ENCODE data around the gene GATA5.

Gene GATA5

DNA sequence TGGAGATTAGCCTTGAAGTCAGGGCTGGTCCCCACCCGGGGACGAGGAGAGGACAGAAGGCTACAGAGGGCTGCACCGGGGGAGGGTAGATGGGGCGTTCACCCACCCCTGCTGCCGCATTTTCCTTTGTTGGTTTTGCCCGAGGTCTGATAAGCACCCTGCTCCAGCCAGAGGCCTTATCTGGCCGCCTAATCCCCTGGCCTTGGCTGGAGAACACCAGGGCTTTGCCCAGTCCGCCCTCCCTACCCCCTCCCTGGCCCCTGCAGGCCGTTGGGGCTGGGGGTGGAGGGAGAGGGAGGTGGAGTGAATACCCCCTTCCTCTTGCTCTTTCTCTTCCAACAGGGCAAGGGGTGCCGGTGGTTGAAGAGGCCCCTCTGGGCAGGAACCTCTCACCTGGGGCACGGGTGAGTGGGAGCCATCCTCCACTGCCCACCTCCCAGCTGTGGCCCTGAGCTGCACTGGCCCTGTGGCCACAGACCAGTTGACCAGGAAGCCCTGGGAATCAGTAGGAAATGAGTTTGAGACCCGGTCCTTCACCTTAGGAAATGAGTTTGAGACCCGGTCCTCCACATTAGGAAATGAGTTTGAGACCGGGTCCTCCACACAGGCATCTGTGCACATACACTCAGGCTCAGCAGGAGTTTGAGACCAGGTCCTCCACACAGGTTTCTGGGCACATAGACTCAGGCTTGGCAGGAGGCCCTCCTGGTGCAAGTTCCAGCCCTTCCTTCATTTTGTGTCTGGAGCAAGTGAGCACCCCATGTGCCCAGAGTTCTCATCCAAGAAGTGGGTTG, 12.0 kb upstream of the GATA5 start:
- no peak for DNase-seq (ENCODE audit: low read depth in 2 of 2)

DNA sequence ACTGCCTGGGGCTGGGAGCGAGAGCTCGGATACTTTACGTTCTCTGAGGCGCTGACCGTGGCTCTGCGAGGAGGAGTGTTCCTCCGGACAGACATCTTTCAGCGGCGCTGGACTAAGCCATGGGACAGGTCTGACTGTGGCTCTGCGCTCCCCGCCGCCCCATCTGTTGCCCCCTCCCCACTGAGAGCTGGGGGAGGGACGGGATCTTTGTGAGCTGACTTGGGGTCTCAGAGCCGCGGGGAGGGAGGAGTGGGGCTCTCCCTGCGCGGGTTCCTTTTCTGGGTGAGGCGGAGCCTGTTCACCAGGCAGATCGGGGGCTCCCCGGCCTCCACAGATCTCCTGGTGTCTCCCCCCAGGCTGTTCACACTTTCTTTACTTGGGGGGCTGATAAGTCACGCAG, 11.3 kb upstream of the GATA5 start:
- no peak for DNase-seq (ENCODE audit: low read depth in 2 of 2)

DNA sequence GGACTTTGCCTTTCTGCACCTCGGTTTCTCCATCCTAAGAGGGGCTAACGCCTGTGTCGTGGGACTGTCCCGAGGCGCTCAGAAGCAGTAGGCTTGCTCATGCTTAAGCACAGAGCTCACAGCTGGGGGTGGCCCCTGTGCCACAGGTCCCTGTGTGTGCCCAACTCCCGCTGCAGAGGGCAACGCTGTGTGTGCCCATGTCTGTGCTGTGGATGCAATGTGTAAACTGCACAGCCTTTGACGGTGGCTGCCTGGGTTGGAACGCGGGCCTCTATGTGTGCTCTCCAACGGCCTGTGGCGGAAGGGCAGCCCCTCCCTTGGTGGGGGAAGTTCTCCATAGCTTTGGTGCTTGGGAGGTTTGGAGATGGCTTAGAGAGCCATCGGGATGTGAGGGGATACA, 10.7 kb upstream of the GATA5 start:
- no peak for DNase-seq (ENCODE audit: low read depth in 2 of 2)

DNA sequence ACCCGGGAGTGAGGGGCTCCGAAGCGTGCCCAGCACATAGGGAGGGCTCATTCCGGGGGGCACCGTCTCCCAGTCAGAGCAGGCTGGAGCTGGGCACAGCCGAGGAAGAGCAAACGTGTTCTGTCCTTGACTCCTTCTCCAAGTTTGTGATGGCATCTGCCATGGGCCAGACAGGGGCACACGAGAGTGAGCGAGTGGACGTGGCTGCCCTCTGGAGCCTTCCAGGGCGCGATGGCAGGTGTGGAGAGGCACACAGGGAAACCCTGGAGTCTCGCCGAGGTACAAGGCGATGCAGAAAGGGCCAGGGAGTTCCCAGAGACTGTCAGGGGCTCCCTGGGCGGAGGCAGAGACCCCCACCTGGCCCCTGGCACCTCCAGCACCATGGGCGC, 9.9 kb upstream of the GATA5 start:
- DNase-seq (ENCODE audit: low read depth in 2 of 2) = no peak

DNA sequence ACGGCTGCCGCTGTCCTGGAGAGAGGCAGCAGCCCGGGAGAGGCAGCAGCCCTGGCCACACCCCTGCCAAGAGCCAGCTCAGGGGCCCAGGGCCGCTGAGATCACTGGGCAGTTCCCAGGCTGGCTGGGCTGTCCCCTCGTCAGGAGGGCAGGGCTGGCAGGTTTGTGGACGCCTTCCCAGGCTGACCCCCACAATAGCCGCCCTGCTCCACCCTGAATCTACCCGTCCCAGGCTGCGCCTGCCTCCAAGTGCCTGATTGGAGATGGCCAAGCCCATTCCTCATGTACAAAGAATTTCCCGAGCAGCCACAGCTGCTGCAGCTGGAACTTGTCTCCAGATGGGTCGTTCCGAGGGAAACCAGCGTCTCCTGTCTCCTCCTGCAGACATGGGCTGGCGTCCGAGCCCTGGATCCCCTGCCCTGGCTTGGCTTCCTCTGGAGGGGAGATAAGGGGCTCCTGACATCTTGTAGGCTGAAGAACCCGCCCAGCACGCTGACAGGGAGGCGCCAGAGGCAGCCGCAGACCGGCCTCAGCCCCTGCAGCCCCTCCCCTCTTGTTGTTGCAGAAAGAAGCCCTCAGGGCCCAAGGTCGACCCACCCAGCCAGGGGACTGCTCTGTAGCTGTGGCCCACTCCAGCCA, 9.4 kb upstream of the GATA5 start:
- no peak for DNase-seq (ENCODE audit: low read depth in 2 of 2)

DNA sequence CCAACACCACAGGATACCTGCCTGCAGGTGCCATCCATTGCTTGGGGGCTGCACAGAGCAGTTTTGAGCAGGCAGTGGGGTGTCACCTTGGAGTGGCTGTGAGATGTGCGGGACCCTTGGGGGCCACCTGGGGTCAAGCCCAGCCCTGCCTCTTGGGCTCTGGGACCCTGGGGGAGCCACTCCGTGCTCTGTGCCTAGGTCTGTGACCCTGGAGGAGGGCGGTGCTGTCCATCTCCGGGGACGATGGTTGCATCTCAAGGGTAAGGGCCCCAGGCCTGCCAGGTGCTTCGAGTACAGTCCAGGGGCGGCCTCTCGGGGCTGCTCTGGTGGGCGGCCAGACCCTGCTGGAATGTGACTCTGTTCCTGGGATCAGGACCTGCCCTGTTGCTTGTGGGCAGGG, 8.7 kb upstream of the GATA5 start:
- no peak for DNase-seq (ENCODE audit: low read depth in 2 of 2)

DNA sequence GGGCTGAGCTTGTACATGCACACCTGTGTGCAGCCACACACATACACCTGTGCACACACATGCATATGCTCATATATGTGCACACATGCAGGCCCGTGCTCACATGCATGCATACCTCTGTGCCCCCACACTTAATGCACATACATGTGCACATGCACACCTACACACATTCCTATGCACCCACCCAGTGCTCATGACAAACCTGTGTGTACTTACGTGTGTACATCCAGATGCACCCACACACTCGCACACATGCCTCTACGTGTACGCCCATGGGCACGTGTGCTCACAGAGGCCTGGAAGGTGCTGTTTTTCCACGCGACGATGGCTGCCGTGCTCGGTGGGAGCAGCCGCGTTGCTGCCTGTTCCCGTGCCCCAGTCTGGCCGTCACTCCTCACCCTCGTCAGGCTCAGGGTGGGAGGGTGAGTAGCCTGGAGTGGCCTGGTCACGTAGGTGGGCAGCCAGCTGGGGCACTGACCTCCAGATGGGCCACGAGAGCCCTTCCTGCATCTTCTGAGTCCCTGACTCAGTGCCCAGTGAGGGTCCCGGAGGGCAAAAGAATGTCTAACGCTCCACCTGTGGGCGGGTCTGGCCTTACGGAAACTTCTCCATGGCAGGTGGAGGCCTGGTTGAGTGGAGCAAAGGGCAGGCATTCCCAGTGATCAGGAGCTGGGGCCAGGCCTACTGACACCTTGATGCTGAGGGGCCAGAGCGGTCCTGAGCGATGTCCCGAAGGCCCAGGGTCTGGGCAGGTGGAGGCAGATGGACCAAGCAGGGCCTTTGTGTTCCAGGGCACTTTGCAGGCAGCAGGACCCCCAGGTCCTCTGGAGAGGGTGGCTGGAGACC, 8.0 kb upstream of the GATA5 start:
- no peak for DNase-seq (ENCODE audit: low read depth in 2 of 2)

DNA sequence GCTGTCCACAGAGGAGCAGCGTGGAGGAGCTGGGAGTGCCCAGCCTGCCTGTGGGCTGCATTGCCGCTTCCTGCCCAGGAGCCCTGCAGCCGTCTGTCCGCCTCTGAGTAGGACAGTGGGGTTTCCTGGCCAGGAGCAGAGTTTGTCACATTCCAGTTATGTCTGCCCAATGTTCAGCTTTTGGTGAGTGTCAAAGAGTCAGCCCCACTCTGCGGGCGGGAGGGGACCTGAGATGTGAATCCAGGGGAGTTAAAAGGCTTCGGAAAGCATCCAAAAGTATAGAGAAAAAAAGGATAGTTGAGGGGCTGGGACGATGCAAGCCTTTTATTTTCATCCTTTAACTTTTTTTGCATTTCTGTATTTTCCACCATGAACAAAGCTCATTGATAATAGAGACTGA, 7.2 kb upstream of the GATA5 start:
- DNase-seq (ENCODE audit: low read depth in 2 of 2) = no peak

DNA sequence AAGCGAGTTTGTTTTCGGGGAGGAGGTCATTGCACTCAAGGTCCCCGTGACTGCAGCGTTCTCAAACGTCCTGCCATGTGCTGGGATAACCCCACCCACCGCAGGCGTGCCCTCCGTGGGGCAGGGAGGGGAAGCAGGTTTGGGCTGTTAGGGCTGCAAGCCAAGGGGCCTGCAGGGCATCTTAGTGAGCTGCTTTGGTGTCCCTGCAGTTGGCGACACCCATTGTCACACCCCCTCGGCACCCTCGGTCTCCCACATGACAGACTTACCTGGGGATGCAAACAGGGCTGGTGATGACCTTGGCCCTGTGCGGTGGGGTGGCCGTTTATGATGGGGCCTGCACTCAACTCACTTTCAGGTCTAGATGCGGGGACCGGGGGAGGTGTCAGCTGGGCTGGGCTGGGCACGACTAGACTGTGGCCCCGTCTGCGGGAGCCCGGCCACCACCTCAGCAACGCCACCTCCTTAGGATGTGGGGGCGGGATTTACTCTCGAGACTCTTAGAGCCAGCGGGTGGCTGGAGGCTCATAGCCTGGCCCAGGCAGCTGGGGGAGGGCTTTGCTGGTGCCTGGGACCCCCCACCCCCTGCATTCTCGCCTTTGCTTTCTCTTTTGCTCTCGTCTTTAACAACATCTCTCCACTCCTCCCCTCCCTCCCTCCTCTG, 6.5 kb upstream of the GATA5 start:
- no peak for DNase-seq (ENCODE audit: low read depth in 2 of 2)

DNA sequence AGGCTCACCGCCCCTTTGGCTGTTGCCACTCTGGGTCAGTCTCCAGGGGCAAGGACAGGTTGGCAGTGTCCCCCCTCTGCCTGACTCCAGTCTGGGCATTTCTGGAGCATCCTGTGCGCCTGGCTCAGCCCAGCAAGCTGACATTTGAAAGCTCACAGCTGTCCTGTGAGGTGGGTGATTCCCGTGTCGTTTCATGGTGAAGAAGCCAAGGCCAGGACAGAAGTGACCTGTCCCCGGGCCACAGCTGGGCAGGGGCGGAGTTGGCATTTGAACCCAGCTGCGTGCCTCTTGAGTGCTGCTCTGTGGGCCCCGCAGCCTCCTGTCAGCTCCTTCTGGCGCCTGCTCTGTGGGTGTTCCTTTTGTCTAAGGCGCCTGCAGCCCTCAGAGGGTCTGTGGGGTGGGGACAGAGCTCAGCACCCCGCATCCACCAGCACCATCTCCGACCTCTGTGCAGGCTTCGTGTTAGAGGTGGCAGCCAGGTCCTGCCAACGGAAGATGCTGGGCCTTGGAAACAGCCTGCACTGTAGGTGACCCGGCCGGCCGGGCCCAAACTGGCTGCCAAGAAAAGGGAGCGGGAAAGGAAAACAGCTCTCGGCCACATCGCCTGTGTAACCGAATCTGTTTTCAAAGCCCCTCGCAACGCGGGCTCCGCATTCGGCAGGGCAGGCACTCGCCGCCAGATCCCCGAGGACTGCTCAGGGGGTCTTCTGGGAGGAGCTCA, 5.8 kb upstream of the GATA5 start:
- DNase-seq (ENCODE audit: low read depth in 2 of 2) = no peak

DNA sequence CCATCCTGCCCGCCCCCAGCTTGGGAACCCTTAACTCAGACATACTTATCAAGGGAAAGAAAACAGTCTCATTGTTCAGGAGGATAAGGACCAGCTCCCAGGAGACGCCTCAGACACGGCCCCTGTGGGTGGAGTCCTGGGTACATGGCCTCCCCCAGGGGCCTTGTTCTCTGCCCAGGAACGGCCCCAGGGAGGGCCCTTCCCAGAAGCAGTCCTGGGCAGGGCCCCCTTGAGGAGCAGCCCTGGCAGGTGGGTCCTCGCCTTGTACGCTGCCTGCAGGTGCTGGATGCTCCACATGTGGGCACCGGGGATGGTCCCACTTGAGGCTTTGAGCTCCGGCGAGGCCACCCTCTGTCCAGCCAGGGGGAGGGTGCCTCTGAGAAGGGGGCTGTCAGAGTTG, 4.5 kb upstream of the GATA5 start:
- DNase-seq (ENCODE audit: low read depth in 2 of 2) = no peak

DNA sequence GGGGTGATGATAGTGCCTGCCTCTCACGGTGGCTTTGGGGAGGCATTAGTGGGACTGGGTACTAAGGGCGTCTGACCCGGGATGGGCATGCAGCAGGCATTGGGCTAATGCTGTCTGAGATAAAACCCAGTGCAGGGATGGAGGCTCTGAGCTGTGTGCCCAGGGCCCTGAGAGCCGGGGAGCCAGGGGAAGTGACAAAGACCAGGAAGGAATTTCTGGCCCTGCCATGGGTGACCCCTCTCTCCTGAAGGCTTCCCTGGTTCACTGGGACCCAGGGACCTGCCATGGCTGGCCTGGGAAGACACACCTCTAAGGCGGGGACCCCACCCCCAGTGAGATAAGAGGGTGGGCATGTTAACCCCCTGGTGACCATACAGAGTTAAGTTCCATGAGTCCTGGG, 3.9 kb upstream of the GATA5 start:
- no peak for DNase-seq (ENCODE audit: low read depth in 2 of 2)

DNA sequence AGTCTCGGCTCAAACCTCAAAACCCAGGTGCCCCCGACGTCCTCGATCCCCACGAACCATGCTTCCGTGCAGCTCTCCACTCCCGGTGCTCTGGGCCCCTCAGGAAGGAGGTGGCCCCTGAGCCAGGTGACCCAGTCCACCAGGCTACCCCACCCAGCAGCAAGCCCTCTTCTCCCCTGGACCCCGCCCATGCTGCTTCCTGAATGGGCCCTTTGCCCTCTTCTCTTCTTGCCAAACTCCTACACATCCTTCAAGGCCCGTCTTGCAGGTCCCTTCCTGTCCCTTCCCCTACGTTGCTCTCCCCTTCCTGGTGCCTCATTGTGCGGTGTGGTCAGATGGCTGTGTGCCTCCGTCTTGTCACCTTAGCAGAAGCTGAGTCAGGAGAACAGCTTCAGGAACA, 3.4 kb upstream of the GATA5 start:
- no peak for DNase-seq (ENCODE audit: low read depth in 2 of 2)

DNA sequence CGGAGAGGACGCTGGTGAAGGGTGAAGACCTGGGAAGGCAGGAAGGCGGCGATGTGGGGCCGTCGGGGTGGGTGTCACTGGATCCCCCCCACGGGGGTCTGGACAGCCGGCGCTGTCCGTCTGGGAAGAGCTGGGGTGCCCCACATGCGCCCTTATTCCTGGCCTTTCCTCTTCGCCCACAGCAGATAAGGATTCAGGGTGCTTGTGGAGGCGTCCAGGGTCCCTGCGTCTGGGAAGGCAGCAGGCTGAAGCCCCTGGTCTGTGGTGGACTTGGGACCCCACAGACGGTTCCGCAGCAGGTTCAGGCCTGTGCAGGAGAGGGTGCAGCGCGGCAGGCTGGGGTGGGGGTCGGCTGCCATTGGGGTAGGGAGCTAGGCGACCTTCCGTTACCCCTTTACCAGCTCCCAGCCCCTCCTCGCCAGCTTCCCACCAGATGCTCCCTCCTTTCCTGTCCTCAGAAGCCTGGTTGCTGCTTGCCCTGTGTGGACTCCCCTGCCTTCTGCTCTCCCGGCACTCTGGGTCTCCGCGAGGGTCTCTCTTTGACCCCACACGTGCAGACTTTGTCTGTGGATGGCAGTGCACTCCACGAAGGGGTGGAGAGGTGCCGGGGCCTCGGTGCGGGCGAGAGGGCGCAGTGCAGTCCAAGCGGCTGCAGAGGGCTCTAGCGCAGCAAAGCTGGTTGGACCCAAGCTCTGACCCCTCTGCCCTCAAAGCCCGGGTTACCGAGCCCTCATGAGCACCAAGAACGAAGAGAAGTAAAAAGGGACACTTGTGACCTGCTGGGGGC, 2.1 kb upstream of the GATA5 start:
- DNase-seq (ENCODE audit: low read depth in 2 of 2) = no peak

DNA sequence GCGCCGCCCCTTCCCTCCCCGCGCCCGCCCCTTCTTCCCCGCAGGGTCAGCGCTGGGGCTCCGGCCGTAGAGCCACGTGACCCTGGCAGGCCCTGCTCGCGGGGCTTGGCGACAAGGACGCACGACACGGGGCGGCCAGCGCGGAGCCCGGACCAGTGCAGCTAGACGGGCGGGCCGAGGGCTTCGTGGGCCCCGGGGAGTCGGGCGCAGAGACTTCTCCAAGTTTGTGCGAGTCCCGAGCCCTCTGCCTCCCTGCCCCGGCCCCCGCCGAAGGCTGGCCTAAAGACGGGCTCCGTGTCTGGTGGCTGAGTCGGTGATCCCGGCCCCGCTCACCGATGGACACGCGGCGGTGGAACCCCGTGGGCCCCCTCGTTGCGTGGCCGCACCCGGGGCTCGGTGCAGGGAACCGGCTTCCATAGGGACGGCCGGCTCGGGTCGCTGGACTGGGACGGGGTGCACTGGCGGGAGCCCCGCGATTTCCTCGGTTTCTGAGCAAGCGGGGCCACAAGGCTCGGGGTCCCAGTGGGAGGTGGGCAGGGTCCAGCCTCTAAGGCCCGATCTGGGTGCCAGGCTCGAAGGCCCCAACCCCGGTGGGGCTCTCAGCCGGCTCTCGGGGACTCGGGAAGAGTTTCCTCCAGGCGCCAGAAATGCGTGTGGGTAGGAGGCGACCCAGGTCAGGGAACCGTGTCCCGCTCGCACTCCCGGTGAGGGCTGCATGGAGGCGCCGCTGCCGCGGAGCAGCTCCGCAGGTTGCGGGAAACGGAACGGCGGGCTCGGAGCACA, 452 bp upstream of the GATA5 start:
- DNase-seq (ENCODE audit: low read depth in 2 of 2) = no peak

DNA sequence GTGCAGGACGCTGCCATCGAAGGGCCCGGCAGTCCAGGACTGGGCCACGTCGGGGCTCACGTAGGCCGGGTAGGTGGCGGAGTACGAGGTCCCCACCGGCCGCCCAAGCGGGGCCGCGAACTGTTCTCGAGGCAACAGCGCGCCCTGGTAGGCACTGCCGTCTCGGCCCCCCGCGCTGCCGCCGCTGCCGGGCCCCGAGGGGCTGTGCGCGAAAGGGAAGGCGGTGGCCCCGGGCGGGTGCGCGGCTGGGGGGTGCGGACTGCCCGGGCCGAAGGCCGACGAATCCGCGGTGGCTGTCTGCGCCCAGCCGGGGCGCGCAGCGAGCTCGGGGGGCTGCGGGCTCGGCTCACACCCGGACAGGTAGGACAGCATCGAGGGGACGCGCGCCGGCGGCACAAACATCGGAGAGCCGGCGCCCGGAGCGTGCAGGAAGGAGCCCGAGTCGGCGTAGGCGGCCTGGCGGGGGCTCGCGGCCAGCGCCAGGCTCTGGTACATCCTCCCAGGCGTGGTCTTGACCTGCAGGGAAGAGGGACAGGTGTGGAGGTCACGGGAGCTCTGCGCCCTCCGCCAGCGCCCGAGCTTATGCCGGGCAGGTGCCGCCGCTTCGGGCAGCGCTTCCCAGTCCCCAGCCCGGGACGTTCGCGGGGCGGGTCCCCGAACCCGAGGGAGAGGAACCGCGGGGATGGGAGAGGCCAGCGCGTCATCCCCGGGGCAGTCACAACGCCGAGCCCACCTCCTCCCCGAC, 596 bp downstream of the GATA5 start:
- no peak for DNase-seq (ENCODE audit: low read depth in 2 of 2)

DNA sequence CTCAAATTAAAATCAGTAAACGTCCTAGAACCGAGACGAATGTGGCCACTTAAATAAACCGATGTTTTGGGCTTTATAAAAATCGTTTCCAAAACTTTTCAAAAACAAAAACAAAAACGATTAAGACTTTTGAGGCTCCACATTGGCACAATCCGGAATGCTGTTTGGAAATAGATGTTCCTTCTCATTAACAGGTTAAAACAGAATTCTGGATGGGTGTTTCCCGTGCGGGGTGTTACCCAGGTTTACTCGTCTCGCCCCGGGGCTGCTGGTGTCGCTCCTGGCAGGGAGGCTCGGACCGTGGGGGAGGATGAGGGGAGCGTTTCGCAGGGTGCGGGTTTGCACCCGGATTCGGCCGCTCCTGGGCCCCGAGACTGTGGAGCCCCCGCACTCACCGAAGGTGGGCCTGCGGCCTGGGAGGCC, 1.2 kb downstream of the GATA5 start:
- no peak for DNase-seq (ENCODE audit: low read depth in 2 of 2)

DNA sequence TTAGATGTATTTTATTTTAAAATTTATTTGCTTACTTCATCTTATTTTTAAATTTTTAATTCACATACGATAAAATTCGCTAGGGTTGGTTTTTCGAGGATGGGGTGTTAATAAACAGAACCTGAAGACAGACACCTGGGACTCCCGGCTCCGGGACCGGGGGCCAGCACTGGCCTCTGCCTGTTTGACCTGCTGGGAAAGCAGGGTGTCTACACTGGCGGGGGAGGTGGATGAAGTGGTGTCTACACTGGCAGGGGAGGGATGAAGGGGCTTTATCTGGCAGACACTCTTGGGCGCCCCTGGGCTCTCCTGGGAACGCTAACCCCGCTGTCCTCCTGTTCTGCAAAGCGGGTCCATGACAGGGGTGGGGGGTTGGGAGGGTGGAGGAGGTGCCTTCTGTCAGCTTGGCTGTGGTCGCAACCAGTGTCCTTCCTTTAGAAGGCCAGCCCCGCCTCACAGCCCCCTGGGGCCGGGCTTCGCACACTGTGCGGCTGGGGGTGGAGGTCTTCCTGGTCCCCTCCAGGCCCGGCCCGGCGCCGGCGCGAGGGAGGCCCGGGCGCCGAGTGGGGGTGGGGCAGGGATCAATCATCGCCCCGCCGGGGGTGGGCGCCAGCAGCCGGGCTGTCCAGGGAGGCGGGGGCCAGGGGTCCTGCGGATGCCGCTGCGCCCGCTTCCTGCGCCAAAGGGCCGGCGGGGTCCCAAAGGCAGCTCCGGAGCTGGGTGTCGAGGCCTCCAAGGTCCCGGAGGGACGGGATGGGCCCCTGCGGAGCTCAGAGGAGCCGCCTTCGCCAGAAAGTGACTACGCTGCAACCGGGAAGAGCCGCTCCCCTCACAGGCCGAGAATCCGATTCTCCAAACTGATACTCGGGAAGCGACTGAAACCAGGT, 1.8 kb downstream of the GATA5 start:
- DNase-seq (ENCODE audit: low read depth in 2 of 2) = no peak
